HL-60/S4 treated with phorbol 12-myristate 13-acetate at 8.2 ng/mL for 4 days and 3 days (cell line): ENCODE results near the gene VAC14.

Source experiments
- in situ Hi-C: fragments of 300-500 bp; cut with MboI; formaldehyde crosslinking; loops from 2 replicates; pipeline ENCODE4 v1.15.0; 2022; ENCODE audit warnings: low sequenced_read_pairs

VAC14 gene

DNA sequence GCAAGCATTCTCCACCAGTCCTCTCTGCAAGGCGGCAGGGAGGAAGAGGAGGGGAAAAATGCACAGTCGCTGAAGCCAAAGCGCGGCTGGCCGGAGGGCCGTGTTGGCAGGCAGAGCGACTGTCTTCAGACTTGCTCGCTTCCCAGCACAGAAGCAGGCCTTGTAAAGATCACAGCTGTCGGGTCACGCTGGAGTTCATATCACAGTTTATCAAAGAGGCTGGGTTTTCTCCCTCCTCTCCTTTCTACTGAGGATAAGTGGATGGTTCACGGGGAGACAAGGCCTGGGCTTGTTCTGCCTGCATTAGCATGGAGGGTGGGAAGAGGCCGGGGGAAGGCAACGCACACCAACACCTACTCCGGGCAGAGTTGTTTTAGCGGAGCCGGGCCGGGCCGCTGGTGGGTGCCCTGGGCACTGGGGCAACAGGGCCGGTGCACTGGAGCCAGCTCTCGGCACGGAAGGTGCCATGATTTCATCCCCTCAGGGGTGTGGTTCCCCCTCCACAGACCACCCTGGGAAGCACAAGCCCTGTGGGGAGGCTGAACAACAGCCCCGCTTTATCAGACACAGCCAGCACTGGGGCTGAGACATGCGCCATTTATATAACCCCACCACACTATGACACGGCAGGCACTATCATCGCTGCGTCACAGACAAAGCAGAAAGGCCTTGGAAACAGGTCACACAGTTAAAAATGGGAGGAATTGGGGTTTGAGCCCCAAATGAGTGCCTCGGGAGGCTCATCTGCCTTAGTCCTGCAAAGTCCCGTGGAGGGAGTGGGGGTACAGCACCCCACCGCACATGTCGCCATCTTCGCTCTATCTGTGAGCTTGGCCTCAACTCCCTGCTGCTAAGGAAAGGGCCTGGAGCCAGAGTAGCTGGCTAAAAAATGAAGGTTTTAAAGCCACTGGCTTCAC lies 74.8 kb downstream of the VAC14 start:
- in situ Hi-C loops: no loop called here

GRCh38 chr16:70725024-70725911 lies 75.7 kb downstream of the VAC14 start:
- in situ Hi-C loops: no loop called here

DNA sequence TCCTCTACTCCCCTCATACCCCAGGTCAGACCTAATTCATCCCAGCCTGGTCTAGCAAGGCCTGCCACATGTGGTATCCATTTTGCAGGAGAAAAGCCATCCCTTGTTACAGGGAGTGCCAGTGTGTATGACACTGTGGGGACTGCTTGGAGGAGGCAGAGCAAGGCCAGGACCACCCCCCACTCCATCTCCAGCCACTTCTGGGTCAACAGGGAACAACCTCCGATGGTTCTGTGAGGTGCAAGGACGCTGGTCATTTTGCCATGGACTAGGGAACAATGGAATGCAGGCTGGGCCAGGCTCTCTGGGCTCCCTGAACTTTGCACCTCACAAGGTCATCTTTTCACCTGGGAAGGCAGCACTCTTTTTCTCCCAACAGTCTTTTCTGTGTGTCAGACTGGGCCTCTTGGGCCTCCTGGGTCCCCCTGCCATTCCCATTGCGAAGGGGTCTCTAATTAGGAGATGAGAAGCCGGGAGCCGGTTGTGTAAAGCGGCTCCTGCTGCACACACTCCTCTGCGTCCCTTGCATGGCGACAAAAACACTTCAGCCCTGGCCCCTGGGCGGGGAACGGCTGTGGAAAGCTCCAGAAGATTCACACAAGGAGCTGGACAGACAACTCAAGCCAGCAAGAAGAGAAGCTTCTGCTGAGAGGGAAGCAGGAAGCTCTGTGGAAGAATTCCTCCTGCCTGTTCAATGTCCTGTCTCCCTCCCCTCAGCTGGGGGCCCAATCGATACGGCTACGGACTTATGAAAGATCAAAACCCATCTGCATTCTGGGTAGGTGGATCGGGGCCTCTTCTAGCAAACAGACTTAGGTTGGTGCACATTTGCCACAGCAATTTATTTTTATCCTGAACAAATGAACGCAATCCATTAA lies 76.6 kb downstream of the VAC14 start:
- in situ Hi-C loops: no loop called here

DNA sequence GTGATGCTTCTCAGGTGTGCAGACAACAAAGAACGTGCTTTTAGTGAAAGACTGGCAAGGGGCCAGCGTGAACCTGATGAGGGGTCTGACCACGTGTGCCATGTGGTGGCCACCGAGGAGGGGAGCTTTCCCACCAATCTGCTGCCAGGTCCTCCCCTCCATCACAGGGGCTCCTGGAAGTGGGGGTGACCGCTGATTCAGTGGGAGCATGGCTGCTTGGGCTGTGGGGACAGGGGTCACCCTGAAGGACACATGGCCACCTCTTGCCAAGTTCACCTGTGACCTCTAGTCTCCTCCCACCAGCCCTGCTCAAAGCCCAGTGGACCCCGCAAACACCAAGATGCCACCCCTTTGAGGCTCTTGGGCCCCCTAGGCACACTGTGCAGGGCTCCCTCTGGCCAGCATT lies 77.2 kb downstream of the VAC14 start:
- in situ Hi-C loops: no loop called here

DNA sequence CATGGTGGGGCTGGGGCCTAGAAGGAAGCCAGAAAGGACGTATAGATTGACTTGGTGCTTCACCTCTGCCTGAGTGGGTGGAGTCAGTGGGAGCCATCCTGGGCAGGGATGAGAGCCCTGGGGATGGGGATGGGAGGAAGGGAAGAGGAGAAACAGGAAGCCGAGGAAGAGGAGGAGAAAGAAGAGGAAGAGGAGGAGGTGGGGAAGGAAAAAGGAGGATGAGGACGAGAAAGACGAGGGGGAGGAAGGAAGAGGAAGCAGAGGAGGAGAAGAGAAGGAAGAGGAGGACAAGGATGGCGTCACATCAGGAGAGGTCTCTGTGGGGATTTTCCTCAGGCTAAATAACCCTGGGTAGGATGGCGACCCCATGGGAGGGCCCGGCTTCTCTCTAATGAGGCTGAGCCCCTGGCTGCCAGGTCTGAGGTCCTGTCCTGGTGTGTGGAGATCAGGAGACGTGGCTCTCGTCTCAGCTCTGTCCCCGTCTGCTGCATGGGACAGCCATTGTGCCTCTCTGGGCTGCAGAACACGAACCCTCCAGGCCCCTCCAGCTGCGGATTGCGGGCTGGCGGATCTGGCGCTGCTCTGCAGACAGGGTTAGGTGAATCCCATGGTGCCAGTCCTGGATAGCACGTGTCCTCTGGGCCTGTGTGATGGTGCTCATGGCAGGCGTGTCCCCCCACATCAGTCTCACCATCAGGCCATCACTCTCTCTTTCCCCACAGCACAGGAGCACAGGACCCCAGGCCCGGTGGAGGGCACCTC lies 79.6 kb downstream of the VAC14 start:
- in situ Hi-C loops: no loop called here

GRCh38 chr16:70720425-70721201 lies 80.3 kb downstream of the VAC14 start:
- in situ Hi-C loops: no loop called here

- in situ Hi-C loops: no loop called here
Observed at GRCh38 chr16:70717065-70717464, 83.9 kb downstream of the VAC14 start.

- in situ Hi-C loops: no loop called here
Observed at GRCh38 chr16:70715860-70716357, 85.0 kb downstream of the VAC14 start.

GRCh38 chr16:70715055-70715858 lies 85.7 kb downstream of the VAC14 start:
- in situ Hi-C loops: no loop called here

DNA sequence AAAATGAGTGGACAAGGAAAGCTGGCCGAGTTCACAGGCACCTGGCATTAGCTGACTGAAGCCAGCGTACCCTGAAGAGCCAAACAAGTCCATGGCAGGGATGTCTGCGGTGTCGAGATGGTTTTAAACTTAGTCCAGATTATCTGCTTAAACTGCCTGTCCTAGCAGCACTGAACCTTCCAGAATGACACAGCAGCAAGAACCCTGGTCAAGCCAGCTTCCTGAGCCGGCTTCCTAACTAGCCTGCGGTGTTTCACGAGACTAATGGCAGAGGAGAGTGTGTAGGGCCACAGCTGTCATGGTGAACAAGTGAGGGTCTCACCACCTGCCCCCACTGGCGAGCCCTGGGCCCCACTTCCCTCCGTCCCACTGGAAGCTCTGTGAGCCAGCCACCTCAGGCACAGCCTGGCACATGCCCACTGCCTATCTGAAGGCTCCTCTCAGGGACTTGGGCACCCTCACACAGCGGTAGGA lies 86.3 kb downstream of the VAC14 start:
- in situ Hi-C loops: no loop called here

GRCh38 chr16:70713824-70714223 lies 87.1 kb downstream of the VAC14 start:
- in situ Hi-C loops: no loop called here

DNA sequence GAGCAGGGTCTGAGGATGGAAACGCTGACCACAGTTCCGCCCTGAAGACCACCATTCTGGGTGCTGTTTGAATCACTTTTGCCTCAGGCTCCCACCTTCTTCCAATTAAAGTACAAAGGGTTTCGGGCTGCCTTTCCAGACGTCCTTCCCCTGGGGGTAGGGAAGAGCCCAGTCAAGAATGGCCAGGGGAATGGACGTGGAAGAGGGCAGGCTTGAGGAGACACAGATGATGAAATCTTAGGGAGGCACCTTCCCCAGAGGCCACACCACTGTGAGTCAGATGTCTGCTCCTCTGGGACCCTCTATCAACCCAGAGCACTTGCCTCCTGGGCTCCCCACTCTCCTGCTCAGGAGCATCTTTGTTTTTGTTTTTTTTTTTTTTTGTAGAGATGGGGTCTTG lies 87.6 kb downstream of the VAC14 start:
- in situ Hi-C loops: no loop called here

DNA sequence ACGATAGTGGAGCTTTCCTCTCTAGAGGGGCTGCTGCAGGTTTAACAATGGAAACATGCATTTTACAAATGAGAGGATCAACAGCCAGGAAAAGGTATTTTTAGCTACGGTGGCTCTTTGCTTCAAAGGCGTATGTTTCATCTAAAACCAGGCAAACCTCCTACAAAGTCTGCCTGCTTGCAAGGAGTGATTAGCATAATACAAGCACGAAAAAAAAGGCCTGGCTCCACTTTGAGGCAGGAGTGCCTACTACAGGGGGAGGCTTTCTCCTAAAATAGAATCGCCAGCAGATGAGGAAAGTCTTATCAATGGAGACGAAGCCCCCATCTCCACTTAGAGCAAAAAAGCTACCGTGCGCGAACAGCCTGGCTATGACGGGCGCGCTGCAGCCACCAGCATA lies 88.0 kb downstream of the VAC14 start:
- in situ Hi-C loops: no loop called here

DNA sequence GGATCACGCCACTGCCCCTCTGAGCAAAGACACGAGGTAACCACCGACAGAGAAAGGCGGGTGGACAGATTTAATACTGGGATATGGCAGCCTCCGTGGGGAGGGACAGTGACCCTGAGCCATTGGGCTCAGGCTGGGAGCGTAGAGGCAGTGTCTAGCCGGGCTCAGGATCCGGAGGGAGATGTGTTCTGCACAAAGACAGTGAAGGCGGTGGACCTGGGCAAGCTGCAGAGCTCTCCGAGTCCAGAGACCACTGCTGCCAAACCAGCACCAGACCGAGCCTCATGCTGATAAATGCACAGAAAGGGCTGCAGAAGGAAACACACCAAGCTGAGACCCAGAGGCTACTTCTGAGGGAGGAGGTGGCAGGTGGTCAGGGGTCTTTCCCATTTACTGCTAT lies 88.6 kb downstream of the VAC14 start:
- in situ Hi-C loops: no loop called here

DNA sequence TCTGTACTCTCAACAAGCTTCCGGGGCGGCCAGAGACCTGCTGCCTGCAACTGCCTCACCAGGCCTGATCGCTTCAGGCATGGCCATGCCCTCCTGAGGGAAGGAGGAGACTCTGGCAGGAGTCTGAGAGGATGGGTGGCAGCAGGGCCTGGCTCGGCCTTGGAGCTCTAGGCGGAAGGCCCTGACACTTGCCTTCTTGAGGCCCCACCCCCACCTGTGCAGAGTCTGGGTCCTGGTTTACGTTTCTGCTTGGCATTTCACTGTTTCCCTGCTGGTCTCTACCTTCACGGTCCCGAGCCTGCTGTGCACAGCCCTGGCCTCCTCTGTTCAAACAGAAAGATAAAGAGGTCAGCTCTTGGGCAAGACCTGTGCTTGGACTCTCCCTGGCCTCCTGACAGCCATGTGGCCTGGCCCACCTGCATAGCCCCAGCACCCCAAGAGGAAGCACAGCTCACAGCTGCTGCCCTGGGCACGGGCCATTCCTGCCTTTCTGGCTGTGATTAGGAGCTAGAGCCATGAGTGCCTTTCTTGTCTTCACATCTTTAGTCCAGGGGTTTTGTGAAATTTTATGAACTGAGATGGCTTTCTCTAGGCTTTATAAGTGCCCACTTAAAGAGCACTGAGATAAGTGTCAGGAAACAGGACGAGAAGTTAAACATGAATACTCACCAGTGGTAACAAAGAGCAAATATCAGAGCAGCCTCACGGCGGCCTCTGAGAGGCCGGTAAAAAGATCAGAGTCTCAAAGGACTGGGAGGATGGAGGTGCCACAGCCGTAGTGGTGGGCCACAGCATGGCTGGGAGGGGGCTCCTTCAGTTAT lies 89.5 kb downstream of the VAC14 start:
- in situ Hi-C loops: no loop called here

GRCh38 chr16:70710422-70711210 lies 90.3 kb downstream of the VAC14 start:
- in situ Hi-C loops: no loop called here

DNA sequence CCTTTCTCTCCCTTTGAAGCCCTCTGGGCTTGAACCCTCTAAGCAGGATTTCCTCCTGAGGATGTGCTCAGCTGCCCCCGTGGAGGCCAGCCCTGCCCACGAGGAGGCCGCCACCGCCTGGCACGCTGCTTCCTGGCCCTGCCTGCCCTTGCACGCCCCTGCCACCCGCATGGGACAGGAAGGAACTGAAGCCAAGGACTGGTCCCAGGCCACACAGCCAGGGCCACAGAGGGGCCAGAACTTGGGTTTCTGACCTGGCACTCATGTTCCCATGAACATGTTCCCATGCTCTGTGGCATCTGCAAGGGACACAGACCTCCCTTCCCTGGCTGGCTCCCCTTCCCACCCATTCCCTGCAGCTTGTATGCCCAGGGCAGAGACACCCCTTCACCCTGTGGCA lies 91.0 kb downstream of the VAC14 start:
- in situ Hi-C loops: no loop called here
